ENCODE results near the gene LAS1L.
"Not testable (repeated sequence)": the region's sequence is repeated elsewhere in the genome, so short reads cannot be mapped to it uniquely, and the experiment has no call there.

Gene LAS1L

GRCh38 chrX:65516756-65517155, 17.8 kb downstream of the LAS1L start:
- no peak for DNase-seq

DNA sequence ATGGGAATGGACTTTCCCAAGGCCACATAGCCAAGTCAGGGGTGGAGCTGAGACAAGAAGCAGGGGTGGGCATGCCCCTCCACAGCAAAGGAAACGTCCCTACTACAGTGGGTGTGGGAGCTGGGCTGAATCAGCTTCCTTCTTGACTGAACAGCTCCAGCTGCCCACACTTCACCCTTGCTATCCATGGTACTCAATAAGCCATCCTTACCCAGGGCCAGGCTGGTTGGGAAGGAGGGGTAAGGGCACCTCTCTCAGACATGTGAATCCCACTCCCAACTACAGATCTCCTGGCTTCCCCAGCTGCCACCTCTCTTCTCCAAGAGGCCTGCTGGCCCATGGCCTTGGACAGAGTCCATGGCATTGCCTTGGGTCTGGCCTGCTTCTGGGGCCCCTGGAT, 21.0 kb downstream of the LAS1L start:
- no peak for DNase-seq

GRCh38 chrX:65509400-65509799, 25.2 kb downstream of the LAS1L start:
- DNase-seq = no peak

- no peak for DNase-seq
Measured at GRCh38 chrX:65508851-65509250, 25.7 kb downstream of the LAS1L start.

DNA sequence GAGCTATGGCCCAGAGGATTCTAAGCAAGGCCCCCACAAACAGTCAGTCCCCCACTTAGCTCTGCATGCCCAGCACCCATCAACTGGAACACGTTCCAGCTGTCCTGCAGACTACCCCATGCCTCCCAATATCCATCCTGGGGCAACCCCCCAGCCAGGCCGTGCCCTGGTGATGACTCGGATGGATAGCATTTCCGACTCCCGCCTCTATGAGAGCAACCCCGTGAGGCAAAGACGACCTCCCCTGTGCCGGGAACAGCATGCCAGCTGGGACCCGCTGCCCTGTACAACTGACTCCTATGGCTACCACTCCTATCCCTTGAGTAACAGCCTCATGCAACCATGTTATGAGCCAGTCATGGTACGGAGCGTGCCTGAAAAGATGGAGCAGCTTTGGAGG, 32.0 kb downstream of the LAS1L start:
- DNase-seq = no peak

- DNase-seq = no peak
Measured at GRCh38 chrX:65493431-65493830, 41.2 kb downstream of the LAS1L start.

GRCh38 chrX:65491620-65492019, 43.0 kb downstream of the LAS1L start:
- DNase-seq = no peak

- no peak for DNase-seq
Measured at GRCh38 chrX:65488495-65488894, 46.1 kb downstream of the LAS1L start.

- DNase-seq = no peak
Measured at GRCh38 chrX:65480960-65481359, 53.6 kb downstream of the LAS1L start.

DNA sequence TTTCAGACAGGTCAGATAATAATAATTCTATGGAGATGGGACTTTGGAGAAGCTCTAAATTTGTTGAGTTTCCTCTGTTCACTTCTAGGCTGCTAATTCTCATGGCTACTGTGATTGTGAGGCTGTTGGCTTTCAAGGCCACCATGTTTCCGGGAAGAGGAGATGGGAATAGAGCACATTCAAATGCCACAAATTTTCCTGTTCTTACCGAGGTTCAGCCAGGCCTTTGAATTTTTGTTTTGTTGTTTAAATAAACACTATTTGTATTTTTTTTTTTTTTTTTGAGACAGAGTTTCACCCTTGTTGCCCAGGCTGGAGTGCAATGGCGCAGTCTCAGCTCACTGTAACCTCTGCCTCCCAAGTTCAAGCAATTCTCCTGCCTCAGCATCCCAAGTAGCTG, 55.5 kb downstream of the LAS1L start:
- not testable (repeated sequence) for DNase-seq

GRCh38 chrX:65476564-65476963, 58.0 kb downstream of the LAS1L start:
- DNase-seq = no peak

GRCh38 chrX:65463550-65463949, 71.0 kb downstream of the LAS1L start:
- no peak for DNase-seq
